Mononuclear cell (primary cell): ENCODE measurements around the gene GNPTG. TPM values are rescaled to one million over a fixed set of nuclear protein-coding genes. Genes with fewer than 3 reads are reported as not detected.

Experiments
- H3K27me3 ChIP-seq: 2 replicates; pipeline ENCODE4 v1.6.0; 2011; ENCODE audit warnings: low read length, control low read depth; ENCODE audit not compliant: insufficient read depth
- H3K4me1 ChIP-seq: 2 replicates; pipeline ENCODE4 v1.5.1; 2011; ENCODE audit warnings: mild to moderate bottlenecking, low read length, control low read depth; ENCODE audit not compliant: insufficient read depth
- H3K4me3 ChIP-seq: 2 replicates; pipeline ENCODE4 v1.5.1; 2011; ENCODE audit warnings: mild to moderate bottlenecking, low read length, moderate library complexity
- H3K9me3 ChIP-seq: 2 replicates; pipeline ENCODE4 v1.5.1; 2011; ENCODE audit warnings: low read depth, mild to moderate bottlenecking, control low read depth, low read length
- total RNA-seq: library from RNA; depleted of rRNA; stranded (reverse); fragments of >200 nt; gene quantifications from one replicate; pipeline ENCODE4 v1.2.3, GENCODE V29; 2012

The GNPTG gene
- total RNA-seq, 1 donor = 29.8 TPM

- H3K27me3 ChIP-seq = no peaks in the 10 kb centered on the region
- no peak overlapping the region for H3K4me3 ChIP-seq
- H3K4me1 ChIP-seq = no peaks in the 10 kb centered on the region
- H3K9me3 ChIP-seq = no peaks in the 10 kb centered on the region
These were observed 11.1 kb downstream of the GNPTG start for GRCh38 chr16:1362807-1363206.

- H3K27me3 ChIP-seq = no peaks in the 10 kb centered on the region
- no peak overlapping the region for H3K4me3 ChIP-seq
- H3K4me1 ChIP-seq = no peaks in the 10 kb centered on the region
- H3K9me3 ChIP-seq = no peaks in the 10 kb centered on the region
These were observed 11.8 kb downstream of the GNPTG start for GRCh38 chr16:1363501-1364041.

- Histone ChIP-seq H3K4me1 (no peaks in the 10 kb centered on the region), H3K27me3 (no peaks in the 10 kb centered on the region), H3K4me3 (no peak overlapping the region)
These were observed 12.8 kb downstream of the GNPTG start for GRCh38 chr16:1364510-1364909.

GRCh38 chr16:1366060-1366711, 14.5 kb downstream of the GNPTG start:
- Histone ChIP-seq H3K4me1 (no peaks in the 10 kb centered on the region), H3K9me3 (no peaks in the 10 kb centered on the region), H3K4me3 (no peak overlapping the region), H3K27me3 (no peaks in the 10 kb centered on the region)

More at GRCh38 chr16:1364510-1364909, 12.8 kb downstream of the GNPTG start:
- H3K9me3 ChIP-seq = no peaks in the 10 kb centered on the region

- Histone ChIP-seq H3K4me1 (no peaks in the 10 kb centered on the region), H3K27me3 (no peaks in the 10 kb centered on the region), H3K9me3 (no peaks in the 10 kb centered on the region)
These were observed 15.1 kb downstream of the GNPTG start for GRCh38 chr16:1366712-1367299.

GRCh38 chr16:1367486-1368174, 15.9 kb downstream of the GNPTG start:
- Histone ChIP-seq H3K27me3 (no peaks in the 10 kb centered on the region), H3K9me3 (no peaks in the 10 kb centered on the region), H3K4me3 (no peak overlapping the region), H3K4me1 (no peaks in the 10 kb centered on the region)

More at GRCh38 chr16:1366712-1367299, 15.1 kb downstream of the GNPTG start:
- no peak overlapping the region for H3K4me3 ChIP-seq

GRCh38 chr16:1371054-1371978, 19.6 kb downstream of the GNPTG start:
- no peaks in the 10 kb centered on the region for H3K4me1 ChIP-seq
- H3K9me3 ChIP-seq = no peaks in the 10 kb centered on the region

GRCh38 chr16:1372292-1372950, 20.7 kb downstream of the GNPTG start:
- no peaks in the 10 kb centered on the region for H3K4me1 ChIP-seq
- H3K27me3 ChIP-seq = no peaks in the 10 kb centered on the region
- no peaks in the 10 kb centered on the region for H3K9me3 ChIP-seq
- no peak overlapping the region for H3K4me3 ChIP-seq

More at GRCh38 chr16:1371054-1371978, 19.6 kb downstream of the GNPTG start:
- Histone ChIP-seq H3K4me3 (no peak overlapping the region), H3K27me3 (no peaks in the 10 kb centered on the region)

GRCh38 chr16:1374418-1375297, 22.9 kb downstream of the GNPTG start:
- Histone ChIP-seq H3K4me1 (peaks cover 13% of the 10 kb centered on the region), H3K27me3 (no peaks in the 10 kb centered on the region), H3K4me3 (no peak overlapping the region), H3K9me3 (no peaks in the 10 kb centered on the region)

- H3K27me3 ChIP-seq = no peaks in the 10 kb centered on the region
- H3K9me3 ChIP-seq = no peaks in the 10 kb centered on the region
- H3K4me3 ChIP-seq = no peak overlapping the region
- peaks cover 19% of the 10 kb centered on the region for H3K4me1 ChIP-seq
These were observed 23.5 kb downstream of the GNPTG start for GRCh38 chr16:1375298-1375640.

- H3K4me3 ChIP-seq = no peak overlapping the region
- H3K9me3 ChIP-seq = no peaks in the 10 kb centered on the region
- no peaks in the 10 kb centered on the region for H3K27me3 ChIP-seq
- peaks cover 20% of the 10 kb centered on the region for H3K4me1 ChIP-seq
These were observed 24.1 kb downstream of the GNPTG start for GRCh38 chr16:1375741-1376410.

- Histone ChIP-seq H3K4me3 (no peak overlapping the region), H3K9me3 (no peaks in the 10 kb centered on the region), H3K4me1 (peaks cover 20% of the 10 kb centered on the region), H3K27me3 (no peaks in the 10 kb centered on the region)
These were observed 25.8 kb downstream of the GNPTG start for GRCh38 chr16:1377406-1378010.
